ENCODE data around the gene PRORP.
A peak's percentile ranks its signal among the peaks of the same experiment; 100 is the strongest.
"Not testable (repeated sequence)": the region's sequence is repeated elsewhere in the genome, so short reads cannot be mapped to it uniquely, and the experiment has no call there.

PRORP gene

DNA sequence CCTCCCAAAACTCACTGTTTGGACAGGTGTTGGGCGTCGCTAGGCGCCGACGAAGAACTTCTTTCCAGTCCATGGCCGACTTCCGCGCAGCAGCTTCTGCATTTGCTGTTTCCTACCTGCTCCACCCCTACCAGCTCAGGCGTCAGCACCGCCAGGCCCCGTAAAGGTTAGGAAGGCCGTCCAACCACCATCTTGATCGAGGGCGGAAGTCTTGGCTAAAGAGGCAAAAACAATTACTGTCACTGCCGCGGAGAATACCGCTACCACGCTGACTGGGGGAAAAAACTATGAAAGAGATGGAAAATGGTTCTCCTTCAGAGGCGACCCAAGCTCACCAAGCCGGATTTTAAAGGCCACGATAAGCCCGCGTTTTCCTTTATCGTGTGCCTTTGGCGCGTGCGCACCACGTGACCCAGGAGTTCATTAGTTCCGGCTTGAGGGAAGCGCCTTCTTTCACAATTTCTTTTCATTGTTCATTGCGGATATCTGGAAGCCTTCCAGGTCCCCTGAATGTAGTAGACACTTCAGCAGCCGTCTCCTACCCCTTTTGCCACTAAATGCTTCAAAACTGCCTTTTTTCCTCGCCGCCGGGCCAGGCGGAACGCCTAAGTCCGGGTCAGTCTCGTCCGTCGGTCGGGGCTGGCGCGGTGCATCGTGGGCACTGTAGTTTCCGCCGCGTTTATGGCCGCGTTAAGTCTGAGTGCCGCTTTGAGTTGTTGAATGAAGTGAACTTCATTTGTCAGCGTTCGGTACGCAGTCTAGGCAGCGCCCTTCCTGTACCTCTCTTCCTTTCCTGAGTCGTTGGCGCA is at the start of gene PRORP, which contains the start of gene PPP2R3C:
PRORP (plus strand) TSS at position 666 of the 809 bp plus-strand sequence. CDS start 694 bp downstream, outside the sequence.
PPP2R3C (minus strand) TSS at position 104 of the 809 bp plus-strand sequence; CDS start at position 73, 31 bp downstream.
- peak; percentile 88 for DNase-seq (ENCODE audit: low spot score)

DNA sequence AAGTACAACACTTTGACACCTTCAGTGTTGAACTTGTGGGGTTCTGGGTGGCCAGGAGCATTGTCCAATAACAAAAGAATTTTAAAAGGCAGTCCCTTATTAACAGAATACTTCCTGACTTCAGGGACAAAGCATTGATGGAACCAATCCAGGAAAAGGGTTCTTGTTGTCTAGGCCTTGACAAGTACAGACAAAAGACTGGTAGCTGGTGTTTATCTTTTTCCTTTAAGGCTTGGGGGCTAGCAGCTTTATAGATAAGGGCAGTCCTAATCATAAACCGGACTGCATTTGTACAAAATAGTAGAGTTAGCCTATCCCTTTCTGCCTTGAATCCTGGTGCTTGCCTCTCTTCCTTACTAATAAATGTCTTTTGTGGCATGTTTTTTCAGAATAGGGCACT is 48.9 kb upstream of the PRORP start:
- no peak for DNase-seq (ENCODE audit: low spot score)

DNA sequence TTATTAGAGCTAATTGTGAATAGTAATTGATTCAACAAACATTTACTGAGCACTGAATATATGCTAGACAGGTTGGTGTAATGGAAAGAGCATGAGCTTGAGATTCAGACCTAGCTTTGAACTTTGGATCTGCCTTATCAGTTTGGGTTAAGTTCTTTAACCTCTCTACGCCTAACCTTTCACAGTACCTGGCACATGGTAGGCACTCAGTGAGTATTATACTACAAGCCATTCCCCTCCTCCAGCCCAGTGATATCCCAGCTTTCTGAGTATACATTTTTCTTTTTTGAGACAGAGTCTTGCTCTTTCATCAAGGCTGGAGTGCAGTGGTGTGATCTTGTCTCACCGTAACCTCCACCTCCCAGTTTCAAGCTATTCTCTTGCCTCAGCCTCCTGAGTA is 44.3 kb upstream of the PRORP start:
- no peak for DNase-seq (ENCODE audit: low spot score)

DNA sequence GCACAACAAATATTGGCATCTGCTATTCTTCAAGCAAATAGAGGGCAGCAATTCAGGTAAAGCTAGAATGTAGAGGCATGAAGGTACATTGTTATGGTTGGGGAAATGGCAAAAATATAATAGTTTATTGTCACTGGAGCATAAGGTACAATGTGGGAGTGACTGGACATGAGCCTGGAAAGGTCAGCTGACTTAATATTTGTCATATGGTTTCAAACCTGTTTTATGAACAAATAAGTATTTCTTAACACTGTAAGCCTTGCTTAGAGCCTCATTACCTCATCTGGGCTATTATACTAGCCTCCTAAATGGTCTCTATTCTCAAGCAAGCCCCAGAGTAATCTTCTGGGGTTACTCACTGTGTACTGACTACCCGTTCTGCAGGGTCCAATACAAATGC is 42.6 kb upstream of the PRORP start:
- DNase-seq (ENCODE audit: low spot score): no peak

DNA sequence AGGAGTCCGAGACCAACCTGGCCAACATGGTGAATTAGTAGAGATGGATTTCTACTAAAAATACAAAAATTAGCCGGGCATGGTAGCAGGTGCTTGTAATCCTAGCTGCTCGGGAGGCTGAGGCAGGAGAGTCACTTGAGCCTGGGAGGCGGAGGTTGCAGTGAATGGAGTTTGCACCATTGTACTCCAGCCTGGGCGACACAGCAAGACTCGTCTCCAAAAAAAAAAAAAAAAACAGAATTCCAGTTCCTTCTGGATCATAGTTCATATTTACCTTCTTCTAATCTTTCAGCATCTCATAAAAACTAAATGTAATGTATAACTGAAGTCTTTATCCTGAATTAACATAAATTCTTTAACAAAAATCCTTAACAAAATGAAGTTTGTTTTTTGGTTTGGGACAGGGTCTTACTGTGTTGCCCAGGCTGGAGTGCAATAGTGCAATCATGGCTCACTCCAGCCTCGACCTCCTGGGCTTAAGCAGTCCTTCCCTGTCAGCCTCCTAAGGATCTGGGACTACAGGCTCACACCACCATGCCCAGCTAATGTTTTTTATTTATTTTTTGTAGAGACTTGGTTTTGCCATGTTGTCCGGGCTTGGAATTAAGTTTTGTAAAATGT is 38.7 kb upstream of the PRORP start:
- no peak for DNase-seq (ENCODE audit: low spot score)

DNA sequence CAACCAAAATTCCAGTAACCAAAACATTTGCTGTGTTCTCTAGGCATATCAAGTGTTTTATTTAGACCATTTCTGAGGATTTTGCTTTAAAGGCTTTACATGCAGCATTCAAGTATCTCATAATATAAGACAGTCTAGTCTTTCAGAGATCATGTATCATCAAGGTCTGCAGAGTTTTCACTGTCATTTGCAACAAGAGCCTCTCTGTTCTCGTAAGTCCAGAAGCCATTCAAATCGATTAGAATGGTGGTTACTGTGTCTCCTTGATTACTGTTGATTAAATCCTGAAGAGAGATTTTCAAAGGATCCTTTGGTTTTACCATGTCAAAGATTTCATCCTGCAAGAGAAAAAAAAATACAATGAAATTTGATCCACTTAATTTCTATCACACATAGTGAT is 36.9 kb upstream of the PRORP start:
- no peak for DNase-seq (ENCODE audit: low spot score)

DNA sequence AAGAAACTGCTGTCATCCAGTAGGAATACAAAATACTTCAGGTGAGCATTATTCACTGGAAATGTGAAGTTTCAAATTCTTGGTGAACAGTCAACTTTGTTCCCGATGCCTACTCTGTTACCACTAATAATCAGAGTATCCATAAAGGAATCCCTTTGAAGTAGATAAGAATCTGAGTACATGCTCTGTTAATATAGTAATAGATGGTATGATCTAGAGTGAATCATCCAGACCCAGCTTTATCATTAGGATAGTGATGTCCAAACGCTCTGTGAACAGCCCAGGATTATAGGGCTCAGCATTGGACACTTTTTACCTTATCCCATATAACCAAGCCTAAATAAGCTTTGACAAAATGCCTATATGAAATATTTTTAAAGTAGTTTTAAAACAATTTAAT is 33.8 kb upstream of the PRORP start:
- no peak for DNase-seq (ENCODE audit: low spot score)

DNA sequence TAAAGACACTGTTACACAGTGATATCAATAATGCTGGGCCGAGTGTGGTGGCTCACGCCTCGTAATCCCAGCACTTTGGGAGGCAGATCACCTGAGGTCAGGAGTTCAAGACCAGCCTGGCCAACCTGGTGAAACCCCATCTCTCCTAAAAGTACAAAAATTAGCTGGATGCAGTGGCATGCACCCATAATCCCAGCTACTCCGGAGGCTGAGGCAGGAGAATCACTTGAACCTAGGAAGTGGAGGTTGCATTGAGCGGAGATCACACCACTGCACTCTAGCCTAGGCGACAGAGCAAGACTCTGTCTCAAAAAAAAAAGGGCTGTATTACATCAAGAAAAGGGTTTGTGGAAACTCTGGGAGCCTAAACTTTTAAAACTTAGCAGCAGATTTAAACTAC is 27.7 kb upstream of the PRORP start:
- DNase-seq (ENCODE audit: low spot score): not testable (repeated sequence)

DNA sequence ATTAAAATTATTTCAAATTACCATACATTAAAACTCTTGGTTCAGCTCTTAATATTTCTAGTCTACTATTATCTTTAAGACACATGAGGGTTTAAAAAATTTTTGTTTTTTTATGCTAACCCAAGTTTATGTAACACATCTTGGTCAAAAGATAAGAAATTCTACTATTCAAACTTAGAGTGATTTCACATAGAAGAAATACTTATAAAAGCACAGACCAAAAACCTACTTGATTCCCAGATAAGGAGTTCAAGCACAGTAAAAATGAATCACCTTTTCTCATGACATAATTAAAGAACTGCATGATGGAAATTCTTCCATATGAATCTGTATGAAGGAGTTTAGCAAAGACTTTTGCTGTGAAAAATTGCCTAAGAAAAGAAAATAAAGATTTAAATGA is 14.5 kb upstream of the PRORP start:
- no peak for DNase-seq (ENCODE audit: low spot score)

DNA sequence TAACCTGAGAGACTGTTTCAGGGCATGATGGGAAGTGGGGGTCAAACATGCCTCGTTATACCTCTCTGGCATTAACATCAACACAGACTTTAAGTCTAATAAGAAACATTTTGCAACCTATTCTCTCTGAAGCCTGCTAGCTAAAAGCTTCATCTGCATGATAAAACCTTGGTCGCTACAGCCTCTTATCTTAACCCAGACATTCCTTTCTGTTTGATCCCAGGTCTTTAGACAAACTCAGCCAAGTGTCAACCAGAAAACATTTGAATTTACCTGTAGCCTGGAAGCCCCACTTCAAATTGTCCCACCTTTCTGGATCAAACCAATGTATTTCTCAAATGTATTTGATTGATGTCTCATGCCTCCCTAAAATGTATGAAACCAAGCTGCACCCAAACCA is 9.7 kb upstream of the PRORP start:
- no peak for DNase-seq (ENCODE audit: low spot score)

DNA sequence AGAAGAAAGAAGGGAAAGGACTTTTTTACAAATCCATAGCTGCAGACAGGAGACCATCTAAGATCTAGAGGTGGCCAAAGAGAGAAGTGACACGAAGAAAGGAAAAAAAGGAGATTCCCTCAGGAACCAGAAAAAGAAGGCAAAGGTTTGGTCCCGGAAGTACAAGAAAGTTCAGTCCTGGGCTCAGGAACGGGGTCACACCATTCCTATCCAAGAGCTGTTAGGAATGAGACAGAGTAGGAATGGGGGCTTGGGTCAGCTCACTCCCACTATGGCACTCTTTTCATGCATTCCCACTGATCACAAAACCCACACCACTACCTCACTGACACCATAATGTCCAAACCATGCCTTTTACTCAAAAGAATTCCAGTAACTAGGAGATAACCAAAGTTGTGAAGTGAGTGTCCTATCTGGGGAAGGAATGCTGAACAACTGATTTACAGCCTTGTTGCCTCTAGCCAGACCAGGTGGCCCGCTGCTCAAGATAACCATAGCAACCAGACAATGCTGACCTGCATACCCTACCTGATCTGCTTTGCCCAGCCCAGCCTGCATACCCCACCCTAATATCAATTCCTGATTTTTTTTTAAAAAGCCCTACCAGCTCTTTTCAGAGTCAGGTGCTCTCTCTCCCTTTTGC is 8.9 kb upstream of the PRORP start:
- DNase-seq (ENCODE audit: low spot score): no peak

DNA sequence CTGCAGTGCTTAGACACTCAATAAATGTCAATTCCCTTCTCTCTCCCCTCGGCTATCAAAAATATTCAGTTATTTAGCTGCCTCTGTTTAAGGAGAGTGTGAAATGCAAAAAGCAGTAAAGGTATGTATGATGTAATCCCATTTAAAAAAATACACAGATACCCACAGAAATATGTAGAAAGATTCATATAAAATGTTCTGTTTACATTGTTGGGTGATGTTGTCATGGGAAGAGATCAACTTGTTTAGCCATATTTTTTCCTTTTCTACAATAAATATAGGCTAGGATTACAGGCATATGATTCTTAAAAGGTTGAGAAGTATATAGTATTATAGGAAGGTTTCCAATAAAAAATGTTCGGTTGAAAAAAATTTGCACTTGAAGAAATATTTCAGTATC is 8.3 kb upstream of the PRORP start:
- peak; percentile 26 for DNase-seq (ENCODE audit: low spot score)

DNA sequence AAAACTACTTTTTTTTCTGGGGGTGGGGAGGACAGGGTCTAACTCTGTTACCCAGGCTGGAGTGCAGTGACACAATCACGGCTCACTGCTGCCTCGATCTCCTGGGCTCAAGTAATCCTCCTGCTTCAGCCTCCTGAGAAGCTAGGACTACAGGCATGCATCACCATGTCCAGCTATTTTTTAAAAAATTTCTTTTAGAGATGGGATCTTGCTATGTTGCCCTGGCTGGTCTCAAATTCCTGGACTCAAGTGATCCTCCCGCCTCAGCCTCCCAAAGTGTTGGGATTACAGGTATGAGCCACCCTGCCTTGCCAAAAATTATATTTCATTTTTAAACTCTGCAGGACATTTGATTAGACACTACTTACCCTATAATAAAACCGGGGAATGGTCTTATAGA is 6.1 kb upstream of the PRORP start:
- DNase-seq (ENCODE audit: low spot score): no peak

DNA sequence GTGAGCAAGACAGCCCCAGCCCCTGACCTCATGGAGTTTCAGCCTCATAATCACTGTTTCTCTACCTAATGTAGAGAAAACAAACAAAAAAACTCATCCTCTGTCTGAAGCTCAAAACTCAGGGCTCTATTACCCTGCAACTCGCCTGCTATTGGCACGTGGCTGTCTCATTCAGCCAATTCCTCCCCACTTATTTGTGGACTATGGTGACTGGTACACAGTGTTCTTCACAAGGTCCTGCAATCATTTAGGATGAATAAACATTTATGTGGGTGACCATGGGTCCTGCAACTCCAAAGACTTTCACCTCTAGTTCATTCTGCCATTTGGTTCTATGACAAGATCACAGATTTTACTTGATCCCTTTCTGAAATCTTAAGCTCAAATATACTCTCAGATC is 5.2 kb upstream of the PRORP start:
- no peak for DNase-seq (ENCODE audit: low spot score)

DNA sequence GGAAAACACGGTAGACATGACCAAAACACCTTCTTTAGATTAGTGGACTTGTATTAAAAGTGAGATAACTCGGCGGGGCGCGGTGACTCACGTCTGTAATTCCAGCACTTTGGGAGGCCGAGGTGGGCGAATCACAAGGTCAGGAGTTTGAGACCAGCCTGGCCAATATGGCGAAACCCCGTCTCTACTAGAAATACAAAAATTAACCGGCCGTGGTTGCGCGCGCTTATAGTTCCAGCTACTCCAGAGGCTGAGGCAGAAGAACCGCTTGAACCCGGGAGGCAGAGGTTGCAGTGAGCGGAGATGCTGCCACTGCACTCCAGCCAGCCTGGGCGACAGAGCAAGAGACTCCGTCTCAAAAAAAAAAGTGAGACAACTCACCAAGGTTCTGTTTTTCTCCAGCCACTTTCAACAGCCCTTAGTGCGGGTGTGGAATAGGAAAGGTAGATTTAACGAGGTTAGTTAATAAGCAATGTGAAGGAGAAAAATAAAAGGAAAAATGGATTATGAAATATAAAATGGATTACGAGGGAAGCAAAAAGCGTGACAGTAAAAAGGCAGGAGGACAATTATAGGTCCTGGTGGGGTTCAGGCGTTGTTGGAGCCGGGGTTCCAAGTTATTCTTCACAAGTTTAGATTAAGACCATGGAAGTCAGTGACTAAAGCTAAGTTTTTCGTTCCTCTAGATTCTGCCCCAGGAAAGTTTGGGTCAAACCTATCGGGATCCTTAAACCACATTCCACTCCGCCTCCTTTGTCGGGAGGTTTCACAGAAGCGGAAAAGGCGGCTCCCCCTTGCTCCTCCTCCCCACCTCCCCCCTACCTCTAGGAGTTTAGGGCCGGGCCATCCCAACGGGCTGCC is 1.1 kb upstream of the PRORP start:
- no peak for DNase-seq (ENCODE audit: low spot score)

DNA sequence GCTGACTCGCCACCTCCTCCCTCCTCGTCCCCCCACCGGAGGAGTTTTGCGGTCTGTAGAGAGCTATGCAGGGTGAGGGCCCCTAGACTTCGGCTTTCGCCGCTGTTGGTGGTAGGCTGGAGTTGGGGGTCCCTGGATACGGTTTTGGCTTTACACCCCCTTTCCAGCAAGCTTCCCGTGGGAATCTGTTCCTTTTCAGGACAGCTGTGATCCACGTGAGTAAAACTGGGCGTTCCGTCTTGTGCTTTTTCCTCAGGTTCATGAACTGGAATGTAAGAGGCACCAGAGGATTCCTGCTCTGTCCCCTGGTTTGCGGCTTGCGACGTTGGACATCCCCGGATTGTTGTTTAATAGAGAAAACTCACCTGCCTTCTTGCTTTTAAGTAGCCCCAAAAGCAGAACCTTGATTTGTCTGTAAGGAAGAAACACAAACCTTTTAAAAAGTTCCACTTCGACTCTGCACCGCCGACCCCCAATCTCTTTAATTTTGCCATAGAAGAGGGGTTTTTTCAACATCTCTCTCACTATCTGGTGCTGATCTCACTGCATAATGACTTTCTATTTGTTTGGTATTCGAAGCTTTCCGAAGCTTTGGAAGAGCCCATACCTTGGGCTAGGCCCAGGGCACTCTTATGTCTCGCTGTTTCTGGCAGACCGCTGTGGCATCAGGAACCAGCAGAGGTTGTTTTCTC is 490 bp downstream of the PRORP start:
- DNase-seq (ENCODE audit: low spot score): peak; percentile 54

DNA sequence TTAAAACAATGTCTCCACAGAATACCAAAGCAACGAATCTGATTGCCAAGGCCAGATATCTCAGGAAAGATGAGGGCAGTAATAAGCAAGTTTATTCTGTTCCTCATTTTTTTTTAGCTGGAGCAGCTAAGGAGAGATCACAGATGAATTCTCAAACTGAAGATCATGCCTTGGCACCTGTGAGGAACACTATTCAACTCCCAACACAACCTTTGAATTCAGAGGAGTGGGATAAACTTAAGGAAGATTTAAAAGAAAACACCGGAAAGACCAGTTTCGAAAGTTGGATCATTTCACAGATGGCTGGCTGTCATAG is 994 bp downstream of the PRORP start:
- DNase-seq (ENCODE audit: low spot score): no peak

DNA sequence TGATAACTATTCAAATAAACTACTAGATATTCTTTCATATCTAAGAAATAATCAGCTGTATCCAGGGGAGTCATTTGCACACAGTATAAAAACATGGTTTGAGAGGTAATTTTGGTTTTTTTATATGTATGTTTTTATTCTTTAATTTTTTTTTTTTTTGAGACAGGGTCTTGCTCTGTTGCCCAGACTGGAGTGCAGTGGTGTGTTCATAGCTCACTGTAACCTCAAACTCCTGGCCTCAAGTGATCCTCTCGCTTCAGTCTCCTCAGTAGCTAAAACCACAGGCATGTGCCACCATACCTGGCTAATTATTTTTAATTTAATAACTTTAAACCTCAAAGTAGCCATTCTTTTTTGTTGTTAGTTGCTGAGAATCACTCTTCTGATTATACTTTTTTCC is 1.8 kb downstream of the PRORP start:
- DNase-seq (ENCODE audit: low spot score): no peak

DNA sequence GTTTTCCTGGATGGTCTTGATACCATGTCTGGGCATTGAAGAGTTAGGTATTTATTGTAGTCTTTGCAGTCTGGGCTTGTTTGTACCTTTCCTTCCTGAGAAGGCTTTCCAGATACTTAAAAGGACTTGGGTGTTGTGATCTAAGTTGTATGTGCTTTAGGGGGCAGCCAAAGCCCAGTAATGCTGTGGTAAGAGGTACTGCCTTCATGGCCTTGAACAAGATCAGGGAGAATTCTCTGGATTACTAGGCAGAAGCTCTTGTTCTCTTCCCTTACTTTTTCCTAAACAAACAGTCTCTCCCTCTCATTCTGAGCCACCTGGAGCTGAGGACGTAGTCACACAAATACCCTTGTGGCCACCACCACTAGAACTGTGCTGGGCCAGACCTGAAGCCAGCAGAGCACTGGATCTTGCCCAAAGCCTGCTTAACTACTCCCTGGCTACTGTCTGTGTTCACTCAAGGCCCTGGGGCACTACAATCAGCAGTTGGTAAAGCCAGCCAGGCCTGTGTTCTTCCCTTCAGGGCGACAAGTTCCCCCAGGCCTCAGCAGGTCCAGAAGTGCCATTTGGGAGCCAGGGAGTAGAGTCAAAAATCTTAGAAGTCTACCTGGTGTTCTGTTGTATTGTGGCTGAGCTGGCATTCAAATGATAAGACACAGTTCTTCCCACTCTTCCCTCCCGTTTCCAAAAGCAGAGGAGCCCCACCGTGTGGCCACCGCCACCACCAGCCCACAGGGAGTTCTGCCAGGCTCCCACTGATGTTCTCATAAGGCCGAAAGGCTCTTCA is 11.4 kb downstream of the PRORP start:
- DNase-seq (ENCODE audit: low spot score): no peak

DNA sequence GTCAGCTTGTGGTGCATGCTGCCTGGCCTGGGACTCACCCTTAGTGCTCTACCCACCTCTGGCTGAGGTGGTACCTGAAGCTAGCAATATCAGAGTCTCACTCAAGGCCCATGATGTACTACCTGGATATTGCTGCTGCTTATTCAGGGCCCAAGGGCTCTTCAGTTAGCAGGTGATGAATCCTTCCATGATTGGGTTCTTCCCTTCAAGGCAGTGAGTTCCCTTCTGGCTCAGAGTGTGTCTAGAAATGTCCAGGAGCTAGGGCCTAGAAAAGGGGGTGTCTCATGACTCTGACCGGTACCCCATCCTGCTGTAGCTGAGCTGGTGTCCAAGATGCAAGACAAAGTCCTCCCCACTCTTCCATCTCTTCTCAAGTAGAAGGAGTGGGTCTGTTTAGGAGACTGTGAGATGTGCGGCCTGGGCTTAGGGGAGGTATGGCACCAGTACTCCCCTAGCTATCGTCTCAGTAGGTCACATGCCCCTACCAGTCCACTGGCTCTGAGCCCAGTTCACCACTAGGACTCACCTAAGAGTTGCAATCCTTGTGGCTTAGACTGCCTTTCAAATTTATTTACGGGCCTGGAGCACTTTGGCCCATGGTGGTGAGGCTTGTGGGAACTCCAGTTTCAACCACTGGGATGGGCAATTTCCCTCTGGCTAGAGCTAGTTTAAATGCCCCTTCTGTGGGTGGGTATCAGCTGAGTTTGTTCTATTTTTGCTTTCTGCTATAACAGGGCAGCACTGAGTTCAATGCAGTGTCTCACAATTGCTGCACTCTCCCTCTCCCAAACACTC is 12.2 kb downstream of the PRORP start:
- DNase-seq (ENCODE audit: low spot score): no peak
